T-helper 2 cell treated with Interferon-gamma antibody and Interleukin-4, amounts not matched to agents 5 μg/mL and 100 μg/mL, for 36 hours (primary cell): ENCODE results near the gene GSC2.

Experiments
- DNase-seq: peaks from one replicate; pipeline ENCODE4 v3.0.0; 2021; ENCODE audit warnings: low spot score
- H3K27ac Mint-ChIP-seq: one replicate; pipeline ENCODE4 v1.8.0; 2021; ENCODE audit warnings: mild to moderate bottlenecking, mixed read lengths
- H3K27me3 Mint-ChIP-seq: one replicate; pipeline ENCODE4 v1.8.0; 2021; ENCODE audit warnings: low read depth, mixed read lengths
- H3K36me3 Mint-ChIP-seq: one replicate; pipeline ENCODE4 v1.8.0; 2021; ENCODE audit warnings: low read depth, mixed read lengths
- H3K4me1 Mint-ChIP-seq: one replicate; pipeline ENCODE4 v1.8.0; 2021; ENCODE audit warnings: low read depth, mixed read lengths
- H3K4me3 Mint-ChIP-seq: one replicate; pipeline ENCODE4 v1.8.0; 2022; ENCODE audit warnings: mild to moderate bottlenecking, moderate library complexity, mixed read lengths
- H3K9me3 Mint-ChIP-seq: one replicate; pipeline ENCODE4 v1.8.0; 2021; ENCODE audit warnings: mixed read lengths

GSC2 gene

DNA sequence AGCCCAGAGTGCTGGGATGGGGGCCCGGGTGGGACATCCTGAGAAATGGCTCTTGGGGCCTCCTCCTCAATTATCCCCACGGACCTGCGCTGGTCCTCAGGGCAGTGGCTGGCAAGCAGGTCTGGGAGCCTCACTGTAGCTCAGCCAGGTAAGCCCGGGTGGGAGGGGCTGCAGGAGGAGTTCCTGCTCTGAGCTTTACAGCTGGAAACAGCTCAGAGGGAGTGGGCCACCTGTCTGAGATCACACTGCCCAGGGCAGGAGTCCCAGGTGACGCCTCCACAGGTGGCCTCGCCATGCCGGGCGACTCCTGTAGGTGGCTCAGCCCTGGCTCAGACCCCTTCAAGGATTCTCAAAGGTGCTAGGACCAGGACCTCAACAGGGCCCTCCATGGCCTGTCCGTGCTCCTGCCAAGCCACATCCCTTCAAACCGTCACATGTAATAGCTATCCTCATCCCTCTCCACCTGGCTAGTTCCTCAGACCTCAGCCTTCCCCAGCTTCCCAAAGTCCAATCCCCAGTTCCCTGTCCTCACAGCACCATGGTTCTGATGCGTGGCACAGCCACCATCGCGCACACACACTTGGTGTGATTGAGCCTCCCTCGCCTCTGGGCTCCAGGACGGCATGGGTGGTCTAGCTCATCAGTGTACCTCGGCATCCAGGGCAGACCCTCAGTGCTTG lies 22.6 kb downstream of the GSC2 start:
- Mint-ChIP-seq H3K36me3 (no peaks in the 10 kb centered on the region), H3K27ac (no peak overlapping the region), H3K4me1 (peaks cover 7% of the 10 kb centered on the region), H3K4me3 (no peak overlapping the region), H3K27me3 (no peaks in the 10 kb centered on the region), H3K9me3 (no peaks in the 10 kb centered on the region)
- DNase-seq: no peak

DNA sequence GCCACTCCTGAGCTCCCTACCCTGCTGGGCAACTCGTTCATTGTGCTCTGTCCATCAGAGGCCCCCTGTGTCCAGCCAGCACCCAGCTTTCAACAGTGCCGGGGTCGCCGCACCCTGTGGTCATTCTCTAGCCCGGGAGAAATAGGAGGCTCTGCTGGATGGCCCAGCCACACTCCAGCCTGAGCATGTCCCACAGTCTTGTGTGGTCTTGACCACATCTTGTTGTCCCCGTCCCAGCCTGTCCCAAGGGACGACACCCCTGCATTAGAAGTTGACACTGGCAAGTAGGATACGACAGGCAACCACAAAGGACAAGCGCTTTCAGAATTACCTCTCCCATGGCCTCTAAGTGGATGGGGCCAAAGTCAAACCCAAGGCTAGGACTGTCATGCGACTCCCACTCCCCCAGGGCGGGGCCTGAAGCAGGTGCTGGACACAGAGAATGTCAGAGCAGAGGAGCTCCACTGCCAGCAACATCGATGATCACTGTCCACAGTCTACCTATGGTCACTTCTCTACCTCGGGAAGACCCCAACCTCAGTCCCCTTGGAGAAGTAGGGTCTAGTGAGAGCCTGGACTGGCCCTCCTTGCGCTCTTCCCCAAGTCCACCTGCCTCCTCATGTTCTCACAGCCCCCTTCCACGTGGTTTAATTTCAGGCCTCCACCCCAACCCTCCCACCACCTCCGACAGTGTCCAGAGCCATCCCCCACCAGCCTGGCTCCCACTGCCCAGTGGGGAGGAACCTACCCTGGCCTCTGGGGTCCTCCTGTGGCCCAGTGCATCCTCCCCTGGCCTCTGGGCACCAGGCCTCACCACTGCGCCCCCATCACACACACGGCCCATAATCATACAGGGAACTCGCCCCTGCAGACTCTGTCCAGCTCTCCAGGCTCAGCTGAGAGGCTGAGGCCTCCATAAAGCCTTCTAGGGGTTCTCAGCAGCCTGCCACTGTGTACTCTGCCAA lies 23.5 kb downstream of the GSC2 start:
- Mint-ChIP-seq H3K36me3 (no peaks in the 10 kb centered on the region), H3K9me3 (no peaks in the 10 kb centered on the region), H3K27me3 (no peaks in the 10 kb centered on the region), H3K4me1 (peaks cover 7% of the 10 kb centered on the region), H3K4me3 (no peak overlapping the region), H3K27ac (no peak overlapping the region)
- DNase-seq: no peak

DNA sequence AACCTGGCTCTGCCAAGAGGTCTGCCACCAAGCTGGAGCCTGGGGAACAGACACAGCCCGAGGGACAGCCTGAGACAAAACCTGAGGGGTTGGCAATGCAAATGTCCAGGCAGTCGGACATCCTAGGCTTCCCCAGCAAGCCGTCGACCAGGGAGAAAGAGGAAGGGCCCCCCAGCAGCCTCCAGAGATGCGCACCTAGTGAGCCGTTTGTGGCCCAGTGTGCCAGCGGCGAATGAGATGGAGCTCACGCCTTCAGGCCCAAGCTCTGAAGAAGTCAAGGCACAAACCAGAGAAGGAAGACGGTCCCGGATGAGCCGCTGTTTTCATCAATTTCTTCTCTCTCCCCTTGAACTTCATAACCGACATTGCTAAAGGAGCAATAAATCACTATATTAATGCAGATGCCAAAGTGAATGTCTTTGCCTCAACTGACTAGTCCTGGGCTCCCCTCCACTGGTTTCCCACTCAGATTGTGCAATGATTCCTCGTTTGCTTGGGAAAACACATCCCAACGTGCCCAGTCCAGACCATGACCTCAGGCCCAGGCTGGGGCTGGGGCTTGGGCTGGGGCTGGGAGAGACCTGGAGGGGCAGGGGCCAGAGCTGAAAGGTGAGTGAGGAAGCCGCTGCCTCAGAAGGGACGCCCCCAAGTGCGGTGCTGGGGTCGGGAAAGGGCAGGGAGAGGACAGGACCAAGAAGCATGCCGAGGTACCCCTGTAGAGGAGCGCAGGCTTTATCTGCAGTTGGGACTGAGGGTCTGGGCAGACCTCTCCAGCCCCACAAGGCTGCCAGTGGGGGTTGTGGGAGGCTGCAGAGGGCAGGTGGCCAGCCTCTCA lies 24.4 kb downstream of the GSC2 start:
- peaks cover 15% of the 10 kb centered on the region for H3K4me1 Mint-ChIP-seq

DNA sequence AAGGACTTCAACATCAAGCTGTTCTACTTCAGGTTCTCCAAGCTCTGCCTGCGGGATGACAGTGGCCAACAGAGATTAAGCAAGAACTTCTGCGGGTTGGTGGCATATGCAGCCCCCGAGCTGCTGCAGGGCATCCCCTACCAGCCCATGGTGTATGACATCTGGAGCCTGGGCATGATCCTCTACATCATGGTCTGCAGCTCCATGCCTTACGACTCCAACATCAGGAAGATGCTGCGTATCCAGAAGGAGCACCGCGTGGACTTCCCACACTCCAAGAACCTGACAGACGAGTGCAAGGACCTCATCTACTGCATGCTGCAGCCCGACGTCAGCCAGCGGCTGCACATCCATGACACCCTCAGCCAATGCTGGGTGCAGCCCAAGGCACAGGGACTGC lies 25.1 kb downstream of the GSC2 start:
- Mint-ChIP-seq H3K27me3 (no peaks in the 10 kb centered on the region), H3K27ac (no peak overlapping the region), H3K4me1 (peaks cover 21% of the 10 kb centered on the region), H3K36me3 (peaks cover 2% of the 10 kb centered on the region), H3K9me3 (no peaks in the 10 kb centered on the region), H3K4me3 (no peak overlapping the region)
- DNase-seq: no peak

More for the DNA sequence above, 24.4 kb downstream of the GSC2 start:
- Mint-ChIP-seq H3K4me3 (no peak overlapping the region), H3K27me3 (no peaks in the 10 kb centered on the region), H3K36me3 (peaks cover 2% of the 10 kb centered on the region), H3K9me3 (no peaks in the 10 kb centered on the region), H3K27ac (no peak overlapping the region)
- DNase-seq: no peak

DNA sequence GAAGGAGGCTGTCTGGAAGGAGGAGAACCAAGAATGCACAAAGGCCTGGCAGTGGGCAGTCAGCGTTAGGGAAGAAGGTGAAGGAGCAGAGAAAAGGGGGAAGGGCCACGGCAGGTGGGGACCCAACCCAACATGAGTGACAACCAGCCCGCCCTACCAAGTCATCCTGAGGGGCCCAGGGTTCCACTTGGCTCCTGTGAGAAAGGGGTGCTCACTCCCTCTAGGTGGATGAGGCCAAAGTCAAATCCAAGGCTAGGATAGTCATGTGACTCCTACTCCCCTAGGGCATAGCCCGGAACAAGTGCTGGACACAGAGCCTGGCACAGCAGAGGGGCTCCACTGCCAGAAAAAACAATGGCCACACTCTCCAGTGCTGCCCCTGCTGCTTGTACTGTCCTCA lies 25.7 kb downstream of the GSC2 start:
- Mint-ChIP-seq H3K9me3 (no peaks in the 10 kb centered on the region), H3K27me3 (no peaks in the 10 kb centered on the region), H3K27ac (no peak overlapping the region), H3K4me1 (peaks cover 21% of the 10 kb centered on the region), H3K36me3 (peaks cover 2% of the 10 kb centered on the region), H3K4me3 (no peak overlapping the region)
- DNase-seq: no peak

DNA sequence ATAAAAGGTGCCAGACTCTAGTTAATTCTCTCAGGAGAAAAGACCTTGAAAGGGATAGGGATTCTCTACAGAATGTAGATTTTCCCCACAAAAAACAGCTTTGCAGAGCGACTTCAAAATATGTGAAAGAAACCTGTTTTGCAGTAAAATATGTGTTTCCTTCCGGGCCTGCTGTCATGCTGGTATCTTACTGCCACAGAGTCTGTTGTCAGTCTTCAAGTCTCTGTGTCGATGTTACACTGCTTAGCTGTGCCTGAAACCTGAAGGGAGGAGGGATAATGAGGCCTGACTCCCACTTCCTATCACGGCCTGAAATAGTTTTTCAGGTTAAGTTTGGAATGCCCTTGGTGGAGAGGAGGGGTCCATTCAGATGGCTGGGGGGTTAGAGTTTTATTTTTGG lies 26.2 kb downstream of the GSC2 start:
- Mint-ChIP-seq H3K9me3 (no peaks in the 10 kb centered on the region), H3K27ac (no peak overlapping the region), H3K4me1 (peaks cover 23% of the 10 kb centered on the region), H3K4me3 (no peak overlapping the region), H3K27me3 (no peaks in the 10 kb centered on the region), H3K36me3 (peaks cover 2% of the 10 kb centered on the region)
- no peak for DNase-seq

DNA sequence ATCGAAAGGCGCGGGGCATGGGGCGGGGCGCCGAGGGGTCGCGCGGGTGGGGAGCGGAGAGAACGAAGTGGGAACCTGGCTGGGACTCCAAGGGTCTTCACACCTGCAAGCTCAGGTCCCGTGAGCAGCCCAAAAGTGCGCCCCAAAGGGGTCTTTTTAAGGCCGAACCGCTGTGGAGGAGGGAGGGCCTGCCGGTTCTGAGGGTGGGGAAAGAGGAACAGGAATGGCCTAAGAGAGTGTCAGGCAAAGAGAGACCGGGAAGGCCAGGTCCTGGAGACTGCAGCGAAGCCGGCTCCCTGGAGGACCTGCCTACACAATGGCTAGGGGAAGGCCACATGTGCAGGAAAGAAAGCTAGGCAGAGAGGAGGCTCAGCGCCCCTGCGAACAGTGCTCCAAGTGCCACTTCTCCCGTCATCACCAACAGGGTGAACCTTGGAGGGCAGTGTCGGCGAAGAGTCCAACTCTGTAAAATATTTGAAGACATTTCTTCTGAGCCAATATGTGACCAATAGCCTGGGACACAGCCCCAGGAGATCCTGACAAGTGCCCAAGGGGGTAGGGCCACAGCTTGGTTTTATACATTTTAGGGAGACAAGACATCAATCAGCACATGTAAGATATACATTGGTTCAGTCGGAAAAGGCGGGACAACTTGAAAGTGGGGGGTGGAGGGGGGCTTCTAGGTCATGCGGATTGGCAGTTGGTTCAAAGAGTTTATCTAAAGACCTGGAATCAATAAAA lies 27.2 kb downstream of the GSC2 start:
- peak overlapping the region; percentile 72 for H3K27ac Mint-ChIP-seq
- peaks cover 2% of the 10 kb centered on the region for H3K36me3 Mint-ChIP-seq
- peak overlapping the region; percentile 79 for H3K4me3 Mint-ChIP-seq
- DNase-seq: no peak
- H3K9me3 Mint-ChIP-seq: no peaks in the 10 kb centered on the region
- no peaks in the 10 kb centered on the region for H3K27me3 Mint-ChIP-seq
- H3K4me1 Mint-ChIP-seq: peaks cover 23% of the 10 kb centered on the region

DNA sequence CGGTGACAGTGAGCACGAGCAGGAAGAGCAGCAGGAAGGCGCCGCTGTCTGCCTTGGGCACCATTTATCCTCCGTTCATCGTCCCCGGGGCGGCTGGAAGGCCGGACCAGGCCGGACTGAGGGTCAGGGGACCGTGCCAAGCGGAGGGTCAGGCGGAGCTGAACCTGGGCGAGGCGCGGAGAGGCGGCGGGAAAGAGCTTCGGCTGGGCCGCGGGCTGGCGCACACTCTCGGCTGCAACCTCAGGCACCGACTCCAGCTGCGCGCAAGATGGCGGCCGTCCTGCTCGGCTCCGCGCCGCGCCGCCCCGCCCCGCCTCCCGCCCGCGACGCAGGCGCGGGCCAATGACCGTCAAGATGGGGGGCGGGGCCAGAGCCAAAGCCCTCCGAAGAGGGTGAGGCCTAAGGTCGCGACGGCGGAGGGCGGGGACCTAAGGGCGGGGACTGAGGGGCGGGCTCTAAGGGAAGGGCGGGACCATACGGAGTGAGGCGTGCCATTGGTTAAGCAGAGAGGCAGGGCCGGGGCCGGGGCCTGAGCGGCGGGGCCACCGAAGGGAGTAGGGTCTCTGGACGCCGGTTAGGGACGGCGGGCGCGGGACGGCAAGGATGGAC lies 27.8 kb downstream of the GSC2 start, which contains the start of gene DGCR2:
DGCR2 (minus strand) TSS at position 270 of the 609 bp plus-strand sequence; CDS start at position 64, 206 bp downstream.
- DNase-seq: peak; percentile 91
- H3K9me3 Mint-ChIP-seq: no peaks in the 10 kb centered on the region
- peaks cover 2% of the 10 kb centered on the region for H3K36me3 Mint-ChIP-seq
- H3K4me1 Mint-ChIP-seq: peaks cover 25% of the 10 kb centered on the region
- peak within 1 kb of the TSS; percentile 72 for H3K27ac Mint-ChIP-seq
- H3K27me3 Mint-ChIP-seq: no peaks in the 10 kb centered on the region
- peak within 1 kb of the TSS; percentile 92 for H3K4me3 Mint-ChIP-seq

DNA sequence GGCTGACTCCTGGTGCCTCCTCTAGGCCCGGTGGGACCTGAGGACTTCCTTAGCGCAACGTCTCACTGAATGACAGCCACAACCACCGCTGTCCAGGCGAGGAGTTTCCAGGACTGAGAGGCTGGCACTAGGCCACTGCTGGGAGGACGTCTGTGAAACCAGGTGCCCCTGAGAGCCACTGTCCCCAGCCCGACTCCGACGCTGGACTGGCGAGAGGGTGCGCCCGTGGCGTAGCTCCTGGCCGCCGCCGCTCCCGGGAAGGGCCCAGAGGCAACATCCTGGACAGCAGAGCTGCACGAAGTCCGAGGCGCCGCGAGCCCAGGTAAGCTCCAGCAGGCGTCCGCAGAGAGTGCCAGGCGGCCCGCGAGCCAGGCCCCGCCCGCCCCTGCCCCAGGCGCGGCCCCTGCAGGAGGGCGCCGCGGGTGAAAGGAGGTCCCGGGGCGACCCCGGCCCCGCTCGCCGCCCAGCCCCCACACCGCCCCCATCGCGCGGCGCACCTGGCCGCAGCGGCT lies 28.4 kb downstream of the GSC2 start:
- H3K36me3 Mint-ChIP-seq: peaks cover 2% of the 10 kb centered on the region
- no peaks in the 10 kb centered on the region for H3K9me3 Mint-ChIP-seq
- H3K4me3 Mint-ChIP-seq: peak overlapping the region; percentile 92
- no peaks in the 10 kb centered on the region for H3K27me3 Mint-ChIP-seq
- peaks cover 26% of the 10 kb centered on the region for H3K4me1 Mint-ChIP-seq
- DNase-seq: peak; percentile 27
- H3K27ac Mint-ChIP-seq: peak overlapping the region; percentile 68

DNA sequence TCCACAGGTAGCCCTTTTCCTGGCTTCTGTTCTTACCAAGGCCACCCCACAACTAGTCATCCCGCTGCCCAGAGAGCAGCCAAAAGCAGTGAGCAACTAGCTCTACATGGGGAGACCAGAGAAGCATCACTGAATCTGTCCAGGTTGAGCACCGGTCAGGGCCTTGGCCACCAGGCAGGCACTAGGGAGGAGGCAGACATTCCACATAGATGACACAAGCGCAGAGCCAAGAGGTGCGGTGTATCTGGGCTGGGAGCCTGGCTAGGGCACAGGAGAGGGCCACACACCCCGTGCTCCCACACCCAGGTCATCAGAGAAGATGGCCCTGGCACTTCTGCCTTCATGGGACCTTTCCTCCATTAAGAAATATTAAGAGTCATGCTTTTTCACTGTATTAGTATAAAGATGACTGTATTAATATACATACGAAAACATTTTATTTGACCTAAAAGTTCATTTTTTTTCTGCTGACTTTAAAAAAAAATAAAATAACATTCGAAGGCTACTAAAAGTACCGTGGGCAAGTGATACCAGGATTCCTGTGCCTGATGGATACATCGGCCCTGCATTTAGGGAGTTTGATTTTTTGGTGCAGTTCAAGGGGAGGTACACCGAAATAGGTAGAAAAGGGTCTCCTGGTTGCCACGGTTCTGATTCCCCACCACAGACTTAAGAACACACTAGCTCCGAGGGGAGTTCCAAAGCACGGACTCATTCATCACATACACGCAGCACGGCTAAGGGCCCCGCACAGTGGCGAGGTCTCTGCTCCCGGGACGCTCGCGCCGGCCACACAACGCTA lies 29.1 kb downstream of the GSC2 start:
- Mint-ChIP-seq H3K36me3 (peaks cover 2% of the 10 kb centered on the region), H3K4me3 (peak overlapping the region; percentile 92), H3K27me3 (no peaks in the 10 kb centered on the region), H3K27ac (peak overlapping the region; percentile 68), H3K9me3 (no peaks in the 10 kb centered on the region), H3K4me1 (peaks cover 31% of the 10 kb centered on the region)
- DNase-seq: no peak

DNA sequence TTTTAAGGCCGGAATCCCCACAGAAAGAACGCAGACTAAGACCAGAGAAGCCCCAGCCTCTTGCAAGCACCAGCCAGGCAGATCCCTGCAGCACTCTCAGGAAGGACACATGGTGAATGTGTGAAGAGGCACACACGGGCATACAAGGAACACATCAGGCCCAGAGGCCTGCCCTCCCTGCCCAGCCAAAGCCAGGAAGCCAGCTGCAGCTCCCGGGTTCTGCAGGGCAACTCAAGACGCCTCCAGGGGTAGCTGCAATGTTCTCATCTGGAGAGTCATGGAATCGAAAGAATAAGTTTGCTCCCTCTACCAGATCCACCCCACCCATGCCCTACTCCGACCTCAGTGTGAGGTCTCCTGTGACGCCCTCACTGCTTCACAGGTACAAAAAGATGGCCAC lies 30.1 kb downstream of the GSC2 start:
- Mint-ChIP-seq H3K27me3 (no peaks in the 10 kb centered on the region), H3K9me3 (no peaks in the 10 kb centered on the region), H3K36me3 (peaks cover 2% of the 10 kb centered on the region), H3K27ac (no peak overlapping the region), H3K4me1 (peaks cover 34% of the 10 kb centered on the region), H3K4me3 (peak overlapping the region; percentile 92)
- DNase-seq: no peak

DNA sequence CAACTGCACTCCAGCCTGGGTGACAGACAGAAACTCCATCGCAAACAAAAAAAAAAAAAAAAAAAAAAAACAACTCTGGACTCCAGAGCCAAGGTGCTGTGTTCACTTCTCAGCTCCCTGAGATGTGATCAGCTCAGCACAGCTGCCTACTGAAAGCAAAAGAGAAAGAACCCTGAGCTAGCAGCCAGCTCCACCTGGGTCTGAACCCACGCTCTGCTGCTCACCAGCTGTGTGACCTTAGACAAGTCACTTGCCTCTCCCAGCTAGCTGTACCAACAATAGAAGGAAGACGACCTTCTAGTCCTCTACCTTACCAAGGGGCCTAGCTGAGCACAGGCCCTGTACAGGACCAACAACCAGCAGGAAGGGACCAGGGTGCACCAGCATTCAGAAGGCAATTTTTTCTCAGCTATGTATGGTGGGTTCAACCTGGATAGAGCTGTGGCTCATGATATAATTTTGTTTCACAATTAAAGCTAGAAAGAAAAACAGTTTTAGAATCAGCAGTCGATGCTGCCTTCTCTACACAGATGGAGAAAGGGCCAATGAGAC lies 31.7 kb downstream of the GSC2 start:
- peak overlapping the region; percentile 42 for H3K27ac Mint-ChIP-seq

More for the DNA sequence above, 31.7 kb downstream of the GSC2 start:
- H3K36me3 Mint-ChIP-seq: peaks cover 2% of the 10 kb centered on the region
- no peaks in the 10 kb centered on the region for H3K9me3 Mint-ChIP-seq
- H3K27me3 Mint-ChIP-seq: no peaks in the 10 kb centered on the region
- H3K4me1 Mint-ChIP-seq: peaks cover 34% of the 10 kb centered on the region
- H3K4me3 Mint-ChIP-seq: no peak overlapping the region
- no peak for DNase-seq
